HG03045 (cell line): Measurements from ENCODE around the gene MAVS.
A peak's percentile ranks its signal among the peaks of the same experiment; 100 is the strongest.

ENCODE experiments used
- ATAC-seq: cut with Tn5 transposase; IDR thresholded peaks from one replicate; pipeline ENCODE4 v1.9.1; 2021; ENCODE audit warnings: mild to moderate bottlenecking, moderate library complexity; ENCODE audit not compliant: unreplicated experiment

Gene MAVS

DNA sequence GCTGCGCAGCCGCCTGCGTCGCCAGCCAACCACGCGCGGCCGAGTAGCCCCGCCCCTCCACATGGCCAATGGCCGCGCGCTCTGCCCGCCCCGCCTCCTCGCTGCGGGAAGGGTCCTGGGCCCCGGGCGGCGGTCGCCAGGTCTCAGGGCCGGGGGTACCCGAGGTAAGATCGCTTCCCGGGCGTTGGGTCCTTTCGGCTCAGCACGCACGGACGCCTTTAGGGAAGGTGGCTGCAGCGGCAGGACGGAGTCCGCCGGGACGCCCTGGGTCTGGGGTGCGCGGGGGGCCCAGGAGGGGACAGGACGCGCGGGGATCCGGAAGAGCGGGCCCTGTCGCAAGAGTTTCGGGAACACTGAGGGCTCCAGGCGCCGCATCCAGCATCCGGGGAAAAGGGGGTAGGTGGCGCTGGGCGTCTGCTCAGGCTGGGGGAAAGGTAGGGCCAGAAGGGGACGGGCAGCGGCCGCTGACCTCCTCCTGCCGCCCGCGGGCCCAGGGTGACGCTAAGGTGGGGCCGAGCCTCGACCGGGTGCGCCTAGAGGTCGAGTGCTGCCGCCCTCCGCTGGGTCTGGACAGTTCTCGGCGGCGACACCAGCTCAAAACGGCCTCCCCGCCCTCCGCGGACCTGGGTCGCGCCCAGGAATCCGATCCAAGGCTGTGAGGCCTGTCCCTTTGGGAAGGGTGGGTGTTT lies at the start of gene MAVS:
Gene MAVS (plus strand): TSS at position 95 of the 689 bp plus-strand sequence. CDS start 7,791 bp downstream, outside the sequence.
- peak; percentile 90 for ATAC-seq

- no peak for ATAC-seq
Measured at GRCh38 chr20:3797226-3797545, 49.4 kb upstream of the MAVS start.

- no peak for ATAC-seq
Measured at GRCh38 chr20:3797592-3798372, 48.9 kb upstream of the MAVS start.

DNA sequence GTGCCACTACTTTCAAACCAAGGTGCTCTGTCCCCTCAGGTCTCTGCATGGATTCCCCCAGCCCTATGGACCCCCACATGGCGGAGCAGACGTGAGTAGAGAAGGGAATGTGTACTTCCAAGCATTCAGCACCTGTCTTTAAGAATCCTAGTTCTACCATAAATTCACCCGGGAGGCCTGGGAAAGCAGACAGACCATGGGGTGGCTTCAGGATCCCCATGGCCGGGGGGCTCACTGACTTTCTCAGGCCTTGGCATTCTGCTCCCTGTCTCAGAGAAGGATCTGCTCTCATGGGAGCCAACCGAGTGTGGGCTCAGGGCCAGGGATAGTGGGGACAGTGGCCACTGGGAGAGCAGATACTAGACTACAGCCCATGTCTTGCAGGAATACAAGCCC lies 48.3 kb upstream of the MAVS start:
- ATAC-seq: no peak

DNA sequence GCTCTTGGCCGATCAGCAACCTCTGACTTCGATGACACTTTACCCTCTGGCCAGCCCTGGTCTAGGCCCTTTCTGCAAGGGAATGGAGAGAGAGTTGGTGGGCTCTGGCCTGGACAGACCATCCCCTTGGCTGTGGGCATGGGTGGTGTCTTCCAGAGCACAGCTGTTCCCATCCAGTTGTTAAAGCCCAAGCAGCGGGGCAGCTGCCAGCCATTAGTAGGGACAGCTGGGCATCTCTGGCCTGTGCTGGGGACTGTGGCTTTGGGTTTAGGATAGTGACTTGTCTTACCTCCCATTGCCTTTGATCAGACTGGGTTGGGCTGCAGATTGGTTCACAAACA lies 47.8 kb upstream of the MAVS start:
- ATAC-seq: no peak

DNA sequence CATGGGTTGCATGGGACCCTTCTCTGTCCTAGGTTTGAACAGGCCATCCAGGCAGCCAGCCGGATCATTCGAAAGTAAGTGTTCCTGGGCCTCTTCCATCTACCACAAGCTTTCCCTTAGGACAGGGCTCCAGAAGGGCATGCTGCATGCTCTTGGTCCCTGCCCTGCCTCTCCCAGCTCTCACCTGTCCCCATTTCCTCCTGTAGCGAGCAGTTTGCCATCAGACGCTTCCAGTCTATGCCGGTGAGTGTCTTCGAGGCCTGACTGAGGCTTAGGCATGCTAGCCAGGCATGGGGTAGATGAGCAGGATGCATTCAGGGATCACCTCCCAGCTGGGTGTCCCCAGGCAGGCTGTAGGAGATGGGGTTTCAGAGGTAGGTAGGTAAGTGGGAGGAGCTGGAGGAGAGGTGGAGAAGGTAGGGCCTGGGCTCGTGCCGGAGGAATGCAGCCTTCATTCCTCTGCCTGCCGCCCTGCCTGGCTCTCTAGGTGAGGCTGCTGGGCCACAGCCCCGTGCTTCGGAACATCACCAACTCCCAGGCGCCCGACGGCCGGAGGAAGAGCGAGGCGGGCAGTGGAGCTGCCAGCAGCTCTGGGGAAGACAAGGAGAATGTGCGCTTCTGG lies 46.3 kb upstream of the MAVS start:
- ATAC-seq: no peak

DNA sequence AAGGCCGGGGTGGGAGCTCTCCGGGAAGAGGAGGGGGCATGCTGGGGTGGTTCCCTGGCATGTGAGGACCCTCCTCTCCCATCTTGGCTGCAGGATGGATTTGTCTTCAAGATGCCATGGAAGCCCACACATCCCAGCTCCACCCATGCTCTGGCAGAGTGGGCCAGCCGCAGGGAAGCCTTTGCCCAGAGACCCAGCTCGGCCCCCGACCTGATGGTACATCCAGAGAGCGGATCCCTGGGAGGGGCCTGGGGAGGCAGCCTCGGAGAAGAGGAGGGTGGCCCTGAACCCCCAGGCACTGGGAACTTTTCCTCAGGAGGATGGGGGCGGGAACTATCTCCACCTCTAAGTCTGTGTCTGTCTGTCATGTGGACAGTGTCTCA lies 45.8 kb upstream of the MAVS start:
- no peak for ATAC-seq

DNA sequence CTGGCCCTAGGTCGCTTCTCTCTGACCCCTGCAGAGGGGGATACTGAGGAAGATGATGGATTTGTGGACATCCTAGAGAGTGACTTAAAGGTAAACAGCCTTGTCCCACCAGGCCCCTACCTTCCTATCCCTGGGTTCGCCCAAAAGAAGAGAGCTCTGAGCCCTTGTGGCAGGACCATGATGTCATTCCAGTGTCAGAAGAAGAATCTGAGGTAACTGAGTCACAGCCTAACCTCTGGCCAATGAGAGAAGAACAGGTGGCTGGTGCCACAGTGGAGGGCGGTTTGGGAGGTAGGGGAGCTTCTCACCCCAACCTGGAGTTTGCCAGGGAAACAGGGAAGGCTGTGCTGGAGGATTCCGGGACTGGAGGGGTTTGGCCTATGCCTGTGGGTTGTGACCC lies 45.3 kb upstream of the MAVS start:
- ATAC-seq: no peak

- ATAC-seq: no peak
Measured at GRCh38 chr20:3801846-3802245, 44.8 kb upstream of the MAVS start.

DNA sequence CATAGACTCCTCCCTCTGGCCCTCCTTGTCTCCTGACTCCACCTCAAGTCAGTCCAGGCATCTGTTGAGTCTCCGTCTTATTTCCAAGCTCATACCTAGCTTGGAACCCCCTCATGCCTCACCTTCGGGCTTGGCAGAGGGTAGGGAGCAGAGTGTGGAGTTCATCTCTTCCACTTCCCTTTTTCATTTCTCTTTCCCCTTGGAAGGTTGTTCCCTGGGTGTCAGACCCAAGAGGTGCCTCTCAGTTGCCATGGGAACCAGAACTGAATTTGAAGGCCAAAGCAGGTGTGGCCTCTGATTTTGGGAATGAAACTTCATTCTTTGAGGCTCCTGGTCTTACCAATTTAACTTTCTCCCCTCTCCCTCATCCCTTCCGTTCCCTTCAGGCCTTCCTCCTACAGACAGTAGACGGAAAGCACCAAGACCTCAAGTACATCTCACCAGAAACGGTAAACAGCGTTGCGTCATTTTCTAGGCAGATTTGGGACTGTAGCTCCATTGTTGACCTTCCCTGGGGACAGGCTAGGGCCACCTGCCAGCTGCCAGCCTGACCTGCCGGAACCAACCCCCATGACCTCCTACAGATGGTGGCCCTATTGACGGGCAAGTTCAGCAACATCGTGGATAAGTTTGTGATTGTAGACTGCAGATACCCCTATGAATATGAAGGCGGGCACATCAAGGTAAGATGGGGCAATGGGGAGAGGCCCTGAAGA lies 44.0 kb upstream of the MAVS start:
- no peak for ATAC-seq

DNA sequence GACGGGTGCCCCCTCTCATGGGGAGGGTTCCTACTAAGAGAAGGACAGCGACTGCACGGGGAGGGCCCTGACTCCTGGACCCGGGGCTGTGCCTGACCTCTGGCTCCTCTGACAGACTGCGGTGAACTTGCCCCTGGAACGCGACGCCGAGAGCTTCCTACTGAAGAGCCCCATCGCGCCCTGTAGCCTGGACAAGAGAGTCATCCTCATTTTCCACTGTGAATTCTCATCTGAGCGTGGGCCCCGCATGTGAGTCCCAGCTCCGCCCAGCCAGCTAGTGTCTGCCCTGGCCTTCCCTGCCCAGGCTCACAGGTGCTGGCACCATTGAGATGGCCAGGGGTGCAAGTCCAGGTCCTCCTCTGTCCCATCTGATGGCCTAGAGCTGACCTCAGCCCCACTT lies 43.3 kb upstream of the MAVS start:
- no peak for ATAC-seq

DNA sequence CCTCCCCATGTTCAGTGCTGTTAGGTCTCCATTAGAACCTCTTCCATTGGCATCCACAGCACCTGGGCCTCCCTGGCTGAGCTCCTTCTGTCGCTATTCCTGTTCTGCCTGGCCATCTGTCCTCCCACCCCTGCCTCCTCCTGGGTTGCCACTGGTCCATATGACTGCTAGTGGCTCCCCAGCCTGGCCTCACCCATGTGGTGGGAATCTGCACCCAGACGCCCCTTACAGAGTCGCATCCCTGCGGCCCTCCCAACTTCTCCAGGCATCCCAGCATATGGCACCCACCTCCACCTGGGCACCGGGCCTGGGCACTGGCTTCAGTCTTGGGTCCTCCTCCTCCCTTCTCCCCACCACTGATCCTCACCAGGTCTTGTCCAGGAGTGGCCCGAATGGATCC lies 42.8 kb upstream of the MAVS start:
- ATAC-seq: no peak

GRCh38 chr20:3804254-3804751 lies 42.3 kb upstream of the MAVS start:
- ATAC-seq: no peak

DNA sequence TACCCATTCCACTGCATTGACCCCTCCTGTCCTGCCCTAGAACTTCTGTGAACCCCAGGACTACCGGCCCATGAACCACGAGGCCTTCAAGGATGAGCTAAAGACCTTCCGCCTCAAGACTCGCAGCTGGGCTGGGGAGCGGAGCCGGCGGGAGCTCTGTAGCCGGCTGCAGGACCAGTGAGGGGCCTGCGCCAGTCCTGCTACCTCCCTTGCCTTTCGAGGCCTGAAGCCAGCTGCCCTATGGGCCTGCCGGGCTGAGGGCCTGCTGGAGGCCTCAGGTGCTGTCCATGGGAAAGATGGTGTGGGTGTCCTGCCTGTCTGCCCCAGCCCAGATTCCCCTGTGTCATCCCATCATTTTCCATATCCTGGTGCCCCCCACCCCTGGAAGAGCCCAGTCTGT lies 41.9 kb upstream of the MAVS start:
- ATAC-seq: no peak

DNA sequence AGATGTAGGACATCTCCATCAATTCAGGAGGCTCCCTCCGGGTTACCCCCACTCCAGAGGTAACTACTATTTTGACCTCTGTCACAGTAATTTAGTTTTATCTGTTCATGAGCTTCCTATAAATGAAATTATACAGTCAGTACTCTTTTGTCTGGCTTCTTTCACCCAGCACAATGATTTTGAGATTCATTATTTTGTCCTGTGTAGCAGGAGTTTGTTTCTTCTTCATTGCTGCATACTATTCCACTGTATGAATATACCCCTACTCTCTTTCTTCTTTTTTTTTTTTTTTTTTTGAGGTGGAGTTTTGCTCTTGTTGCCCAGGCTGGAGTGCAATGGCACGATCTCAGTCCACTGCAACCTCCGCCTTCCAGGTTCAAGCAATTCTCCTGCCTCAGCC lies 38.1 kb upstream of the MAVS start:
- ATAC-seq: no peak

DNA sequence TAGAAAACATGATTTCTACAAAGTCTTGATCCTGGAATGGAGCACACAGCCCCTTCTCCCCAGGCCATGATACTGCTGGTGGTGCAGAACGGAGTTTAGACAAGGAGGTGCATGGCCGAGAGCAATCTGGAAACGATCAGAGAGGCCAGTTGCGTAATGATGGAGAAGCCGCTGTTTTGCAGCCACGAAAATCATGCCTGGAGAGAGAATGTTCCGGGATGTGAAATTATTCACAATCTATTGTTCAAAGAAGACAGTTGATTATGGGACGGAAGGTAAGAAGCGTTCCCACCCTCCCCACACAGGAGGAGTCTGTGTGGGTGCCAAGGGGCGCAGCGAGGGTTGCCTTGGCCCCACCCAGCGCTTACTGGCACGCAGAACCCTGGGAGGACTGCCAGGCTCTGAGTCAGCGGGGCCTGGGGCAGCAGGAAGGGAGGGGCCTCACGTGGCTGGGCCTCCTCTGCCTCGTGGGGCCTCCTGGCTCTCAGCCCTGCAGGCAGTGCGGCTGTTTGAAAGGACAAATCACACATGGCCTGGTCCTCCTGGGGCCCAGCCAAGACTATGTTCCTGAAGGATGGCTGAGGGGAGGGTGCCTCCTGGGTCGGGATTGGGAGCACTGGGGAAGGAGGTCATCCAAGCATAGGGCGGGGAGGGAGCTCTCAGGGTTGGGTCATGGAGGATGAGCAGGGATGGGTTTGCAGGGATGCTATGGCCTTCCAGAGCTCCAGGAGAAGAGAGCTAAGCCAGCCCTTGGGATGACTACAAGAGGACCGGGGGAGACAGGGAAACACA lies 35.0 kb upstream of the MAVS start:
- no peak for ATAC-seq

DNA sequence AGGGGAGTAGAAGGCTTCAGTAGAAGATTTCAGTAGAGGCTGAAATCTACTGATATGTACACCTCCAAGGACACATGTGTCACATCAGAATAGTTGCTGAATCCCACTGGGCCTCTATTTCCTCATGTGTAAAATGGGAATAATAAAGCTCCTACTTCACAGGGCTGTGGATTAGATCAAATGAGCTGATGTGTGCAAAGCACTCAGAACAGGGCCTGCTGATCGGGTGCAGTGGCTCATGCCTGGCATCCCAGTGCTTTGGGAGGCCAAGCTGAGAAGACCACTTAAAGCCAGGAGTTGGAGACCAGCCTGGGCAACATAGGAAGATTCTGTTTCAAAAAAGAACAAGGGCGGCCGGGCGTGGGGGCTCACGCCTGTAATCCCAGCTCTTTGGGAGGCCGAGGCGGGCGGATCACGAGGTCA lies 34.4 kb upstream of the MAVS start:
- ATAC-seq: no peak

DNA sequence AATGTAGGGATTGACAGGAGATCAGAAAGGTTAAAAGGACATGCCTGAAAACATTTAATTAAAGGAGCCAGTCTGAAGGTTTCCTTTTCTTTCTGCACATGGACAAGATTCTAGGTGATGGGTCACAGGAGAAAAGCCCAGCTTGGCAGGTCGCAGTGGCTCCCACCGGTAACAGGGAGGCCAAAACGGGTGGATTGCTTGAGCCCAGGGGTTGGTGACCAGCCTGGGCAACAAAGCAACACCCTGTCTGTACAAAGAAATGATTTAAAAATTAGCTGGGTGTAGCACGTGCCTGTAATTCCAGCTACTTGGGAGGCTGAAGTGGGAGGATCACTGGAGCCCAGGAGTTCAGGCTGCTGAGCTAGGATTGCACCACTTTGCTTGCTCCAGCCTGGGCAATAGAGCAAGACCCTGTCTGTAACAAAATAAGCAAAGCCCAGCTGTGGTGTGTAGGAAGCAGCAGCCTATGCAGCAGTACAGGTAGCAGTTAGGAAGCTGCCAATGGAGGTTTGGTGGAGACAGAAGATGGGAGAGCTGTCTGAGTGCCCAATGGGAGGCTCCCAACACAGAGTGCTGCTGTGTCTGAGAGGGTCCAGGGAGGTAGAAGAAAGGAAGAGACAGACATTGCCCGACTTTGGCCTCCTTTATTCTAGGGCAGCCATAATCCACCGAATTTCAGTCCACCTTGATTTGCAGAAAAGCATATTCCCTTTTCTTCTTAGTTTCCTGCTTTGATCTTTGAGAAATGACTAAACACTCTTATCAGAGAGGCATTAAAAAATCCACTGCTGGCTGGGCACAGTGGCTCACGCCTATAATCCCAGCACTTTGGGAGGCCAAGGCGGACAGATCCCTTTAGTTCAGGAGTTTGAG lies 33.4 kb upstream of the MAVS start:
- ATAC-seq: no peak

- ATAC-seq: no peak
Measured at GRCh38 chr20:3813848-3814581, 32.6 kb upstream of the MAVS start.
